ENCODE data around the gene KCNK18. TPM values are rescaled to one million over a fixed set of nuclear protein-coding genes. Genes with fewer than 3 reads are reported as not detected.

Gene KCNK18
- total and polyA plus RNA-seq, 2 donors, result 0.02 TPM; not detected in 1

- no peak overlapping the region for H3K27ac ChIP-seq (ENCODE audit: low read depth in 1 of 2, low read length in 1 of 2)
- peaks cover 69 to 98% of the 10 kb centered on the region in 2 donors for H3K27me3 ChIP-seq (ENCODE audit: control insufficient read depth in 2 of 2, insufficient read depth in 1 of 2, low read length in 1 of 2)
- WGBS, result 7% methylated on average over 25 of the region's 25 CpGs
- H3K4me3 ChIP-seq (ENCODE audit: low read length in 2 of 2), result no peak overlapping the region
- no peaks in the 10 kb centered on the region for H3K36me3 ChIP-seq (ENCODE audit: control insufficient read depth in 2 of 2, insufficient read depth in 2 of 2, low read length in 1 of 2)
- H3K9me3 ChIP-seq (ENCODE audit: control insufficient read depth in 2 of 2, insufficient read depth in 1 of 2, low read length in 1 of 2), result peaks cover 0 to 6% of the 10 kb centered on the region in 2 donors
- DNase-seq (ENCODE audit: low read depth in 6 of 9, low spot score in 9 of 9), result no peak
- peaks cover 0 to 9% of the 10 kb centered on the region in 2 donors for H3K4me1 ChIP-seq (ENCODE audit: control insufficient read depth in 2 of 2, insufficient read depth in 2 of 2, low read length in 2 of 2)
These were observed 28.6 kb upstream of the KCNK18 start for GRCh38 chr10:117168729-117169128.

- no peak overlapping the region for H3K27ac ChIP-seq (ENCODE audit: low read depth in 1 of 2, low read length in 1 of 2)
- H3K9me3 ChIP-seq (ENCODE audit: control insufficient read depth in 2 of 2, insufficient read depth in 1 of 2, low read length in 1 of 2), result peaks cover 0 to 6% of the 10 kb centered on the region in 2 donors
- no peak overlapping the region for H3K4me3 ChIP-seq (ENCODE audit: low read length in 2 of 2)
- H3K36me3 ChIP-seq (ENCODE audit: control insufficient read depth in 2 of 2, insufficient read depth in 2 of 2, low read length in 1 of 2), result no peaks in the 10 kb centered on the region
- peaks cover 62 to 98% of the 10 kb centered on the region in 2 donors for H3K27me3 ChIP-seq (ENCODE audit: control insufficient read depth in 2 of 2, insufficient read depth in 1 of 2, low read length in 1 of 2)
- 6% methylated on average over 2 of the region's 2 CpGs for WGBS
- no peak for DNase-seq (ENCODE audit: low read depth in 6 of 9, low spot score in 9 of 9)
- H3K4me1 ChIP-seq (ENCODE audit: control insufficient read depth in 2 of 2, insufficient read depth in 2 of 2, low read length in 2 of 2), result peaks cover 4 to 15% of the 10 kb centered on the region in 2 donors
These were observed 27.8 kb upstream of the KCNK18 start for GRCh38 chr10:117169480-117169879.

- H3K4me1 ChIP-seq (ENCODE audit: control insufficient read depth in 2 of 2, insufficient read depth in 2 of 2, low read length in 2 of 2), result peaks cover 6 to 22% of the 10 kb centered on the region in 2 donors
- H3K9me3 ChIP-seq (ENCODE audit: control insufficient read depth in 2 of 2, insufficient read depth in 1 of 2, low read length in 1 of 2), result peaks cover 0 to 6% of the 10 kb centered on the region in 2 donors
- no peak overlapping the region for H3K4me3 ChIP-seq (ENCODE audit: low read length in 2 of 2)
- WGBS, result 17% methylated on average over 6 of the region's 6 CpGs
- H3K36me3 ChIP-seq (ENCODE audit: control insufficient read depth in 2 of 2, insufficient read depth in 2 of 2, low read length in 1 of 2), result no peaks in the 10 kb centered on the region
- DNase-seq (ENCODE audit: low read depth in 6 of 9, low spot score in 9 of 9), result no peak
- H3K27ac ChIP-seq (ENCODE audit: low read depth in 1 of 2, low read length in 1 of 2), result no peak overlapping the region
- H3K27me3 ChIP-seq (ENCODE audit: control insufficient read depth in 2 of 2, insufficient read depth in 1 of 2, low read length in 1 of 2), result peaks cover 57 to 96% of the 10 kb centered on the region in 2 donors
These were observed 27.0 kb upstream of the KCNK18 start for GRCh38 chr10:117170244-117170643.

- DNase-seq (ENCODE audit: low read depth in 6 of 9, low spot score in 9 of 9), result peak; percentile 74 to 94 (median 85)
- no peaks in the 10 kb centered on the region for H3K36me3 ChIP-seq (ENCODE audit: control insufficient read depth in 2 of 2, insufficient read depth in 2 of 2, low read length in 1 of 2)
- peaks cover 6 to 19% of the 10 kb centered on the region in 2 donors for H3K4me1 ChIP-seq (ENCODE audit: control insufficient read depth in 2 of 2, insufficient read depth in 2 of 2, low read length in 2 of 2)
- H3K4me3 ChIP-seq (ENCODE audit: low read length in 2 of 2), result peak overlapping the region; percentile 23 to 29
- no peaks in the 10 kb centered on the region for H3K9me3 ChIP-seq (ENCODE audit: control insufficient read depth in 2 of 2, insufficient read depth in 1 of 2, low read length in 1 of 2)
- 9% methylated on average over 16 of the region's 16 CpGs for WGBS
- H3K27me3 ChIP-seq (ENCODE audit: control insufficient read depth in 2 of 2, insufficient read depth in 1 of 2, low read length in 1 of 2), result peaks cover 22 to 69% of the 10 kb centered on the region in 2 donors
- no peak overlapping the region for H3K27ac ChIP-seq (ENCODE audit: low read depth in 1 of 2, low read length in 1 of 2)
These were observed 22.7 kb upstream of the KCNK18 start for GRCh38 chr10:117174439-117175214.

GRCh38 chr10:117175215-117175900 lies 21.9 kb upstream of the KCNK18 start:
- 1% methylated on average over 46 of the region's 46 CpGs for WGBS
- H3K4me1 ChIP-seq (ENCODE audit: control insufficient read depth in 2 of 2, insufficient read depth in 2 of 2, low read length in 2 of 2), result peaks cover 6 to 19% of the 10 kb centered on the region in 2 donors
- H3K27me3 ChIP-seq (ENCODE audit: control insufficient read depth in 2 of 2, insufficient read depth in 1 of 2, low read length in 1 of 2), result peaks cover 18 to 62% of the 10 kb centered on the region in 2 donors
- no peaks in the 10 kb centered on the region for H3K9me3 ChIP-seq (ENCODE audit: control insufficient read depth in 2 of 2, insufficient read depth in 1 of 2, low read length in 1 of 2)
- no peaks in the 10 kb centered on the region for H3K36me3 ChIP-seq (ENCODE audit: control insufficient read depth in 2 of 2, insufficient read depth in 2 of 2, low read length in 1 of 2)
- H3K4me3 ChIP-seq (ENCODE audit: low read length in 2 of 2), result peak overlapping the region; percentile 23 to 29
- H3K27ac ChIP-seq (ENCODE audit: low read depth in 1 of 2, low read length in 1 of 2), result no peak overlapping the region
- peak in 1 of 9 donors; percentile 11 for DNase-seq (ENCODE audit: low read depth in 6 of 9, low spot score in 9 of 9)

- Histone ChIP-seq H3K9me3 (ENCODE audit: control insufficient read depth in 2 of 2, insufficient read depth in 1 of 2, low read length in 1 of 2) (no peaks in the 10 kb centered on the region), H3K4me3 (ENCODE audit: low read length in 2 of 2) (peak overlapping the region in 1 of 2 donors; percentile 29), H3K27me3 (ENCODE audit: control insufficient read depth in 2 of 2, insufficient read depth in 1 of 2, low read length in 1 of 2) (peaks cover 16 to 55% of the 10 kb centered on the region in 2 donors), H3K27ac (ENCODE audit: low read depth in 1 of 2, low read length in 1 of 2) (no peak overlapping the region), H3K36me3 (ENCODE audit: control insufficient read depth in 2 of 2, insufficient read depth in 2 of 2, low read length in 1 of 2) (no peaks in the 10 kb centered on the region), H3K4me1 (ENCODE audit: control insufficient read depth in 2 of 2, insufficient read depth in 2 of 2, low read length in 2 of 2) (peaks cover 6 to 19% of the 10 kb centered on the region in 2 donors)
- WGBS, result 26% methylated on average over 12 of the region's 12 CpGs
- peak in 7 of 9 donors; percentile 31 to 76 (median 54) for DNase-seq (ENCODE audit: low read depth in 6 of 9, low spot score in 9 of 9)
These were observed 21.3 kb upstream of the KCNK18 start for GRCh38 chr10:117175901-117176534.

- Histone ChIP-seq H3K9me3 (ENCODE audit: control insufficient read depth in 2 of 2, insufficient read depth in 1 of 2, low read length in 1 of 2) (no peaks in the 10 kb centered on the region), H3K4me3 (ENCODE audit: low read length in 2 of 2) (no peak overlapping the region), H3K36me3 (ENCODE audit: control insufficient read depth in 2 of 2, insufficient read depth in 2 of 2, low read length in 1 of 2) (no peaks in the 10 kb centered on the region), H3K27me3 (ENCODE audit: control insufficient read depth in 2 of 2, insufficient read depth in 1 of 2, low read length in 1 of 2) (peaks cover 6 to 37% of the 10 kb centered on the region in 2 donors), H3K4me1 (ENCODE audit: control insufficient read depth in 2 of 2, insufficient read depth in 2 of 2, low read length in 2 of 2) (peaks cover 6 to 19% of the 10 kb centered on the region in 2 donors), H3K27ac (ENCODE audit: low read depth in 1 of 2, low read length in 1 of 2) (no peak overlapping the region)
- WGBS, result 88% methylated on average over 3 of the region's 3 CpGs
- DNase-seq (ENCODE audit: low read depth in 6 of 9, low spot score in 9 of 9), result no peak
These were observed 19.1 kb upstream of the KCNK18 start for GRCh38 chr10:117178190-117178589.

- DNase-seq (ENCODE audit: low read depth in 6 of 9, low spot score in 9 of 9), result no peak
- Histone ChIP-seq H3K27me3 (ENCODE audit: control insufficient read depth in 2 of 2, insufficient read depth in 1 of 2, low read length in 1 of 2) (peaks cover 2 to 7% of the 10 kb centered on the region in 2 donors), H3K27ac (ENCODE audit: low read depth in 1 of 2, low read length in 1 of 2) (no peak overlapping the region), H3K9me3 (ENCODE audit: control insufficient read depth in 2 of 2, insufficient read depth in 1 of 2, low read length in 1 of 2) (no peaks in the 10 kb centered on the region), H3K4me1 (ENCODE audit: control insufficient read depth in 2 of 2, insufficient read depth in 2 of 2, low read length in 2 of 2) (no peaks in the 10 kb centered on the region), H3K4me3 (ENCODE audit: low read length in 2 of 2) (no peak overlapping the region), H3K36me3 (ENCODE audit: control insufficient read depth in 2 of 2, insufficient read depth in 2 of 2, low read length in 1 of 2) (no peaks in the 10 kb centered on the region)
- 95% methylated on average over 10 of the region's 10 CpGs for WGBS
These were observed 13.0 kb upstream of the KCNK18 start for GRCh38 chr10:117184296-117184695.

- no peak for DNase-seq (ENCODE audit: low read depth in 6 of 9, low spot score in 9 of 9)
- WGBS, result 94% methylated on average over 3 of the region's 3 CpGs
- H3K36me3 ChIP-seq (ENCODE audit: control insufficient read depth in 2 of 2, insufficient read depth in 2 of 2, low read length in 1 of 2), result no peaks in the 10 kb centered on the region
These were observed 12.5 kb upstream of the KCNK18 start for GRCh38 chr10:117184821-117185220.

More at GRCh38 chr10:117184821-117185220, 12.5 kb upstream of the KCNK18 start:
- Histone ChIP-seq H3K27ac (ENCODE audit: low read depth in 1 of 2, low read length in 1 of 2) (no peak overlapping the region), H3K27me3 (ENCODE audit: control insufficient read depth in 2 of 2, insufficient read depth in 1 of 2, low read length in 1 of 2) (peaks cover 2 to 4% of the 10 kb centered on the region in 2 donors), H3K4me1 (ENCODE audit: control insufficient read depth in 2 of 2, insufficient read depth in 2 of 2, low read length in 2 of 2) (no peaks in the 10 kb centered on the region), H3K4me3 (ENCODE audit: low read length in 2 of 2) (no peak overlapping the region), H3K9me3 (ENCODE audit: control insufficient read depth in 2 of 2, insufficient read depth in 1 of 2, low read length in 1 of 2) (no peaks in the 10 kb centered on the region)
